GM12878 (cell line): ENCODE measurements around the gene RALGAPA1.
"Not testable (repeated sequence)": the region's sequence is repeated elsewhere in the genome, so short reads cannot be mapped to it uniquely, and the experiment has no call there.

Experiments
- IKZF2 ChIP-seq, 2 experiments: fragments of 450-650 bp; IDR thresholded peaks; 2 replicates each; pipeline ENCODE4 v1.6.1; 2017; ENCODE audit warnings: mild to moderate bottlenecking in 2 of 2, moderate library complexity in 2 of 2
- POLR2A ChIP-seq: IDR thresholded peaks from 2 replicates; pipeline ENCODE4 v1.6.1; 2011; ENCODE audit warnings: low read depth, mild to moderate bottlenecking, low read length
- POLR2AphosphoS5 ChIP-seq: IDR thresholded peaks from 2 replicates; pipeline ENCODE4 v1.6.1; 2011; ENCODE audit warnings: mild to moderate bottlenecking, low read length, inconsistent platforms
- TF ChIP-seq, protein P1 (sequence below): fragments of 450-650 bp; IDR thresholded peaks from 2 replicates; pipeline ENCODE4 v1.6.1; 2017; ENCODE audit warnings: mild to moderate bottlenecking, moderate library complexity
- TF ChIP-seq, protein P2 (sequence below): IDR thresholded peaks from 2 replicates; pipeline ENCODE4 v1.6.1; 2012; ENCODE audit warnings: improper control_type of control experiment, low read depth, low read length; ENCODE audit not compliant: insufficient replicate concordance

DNA sequence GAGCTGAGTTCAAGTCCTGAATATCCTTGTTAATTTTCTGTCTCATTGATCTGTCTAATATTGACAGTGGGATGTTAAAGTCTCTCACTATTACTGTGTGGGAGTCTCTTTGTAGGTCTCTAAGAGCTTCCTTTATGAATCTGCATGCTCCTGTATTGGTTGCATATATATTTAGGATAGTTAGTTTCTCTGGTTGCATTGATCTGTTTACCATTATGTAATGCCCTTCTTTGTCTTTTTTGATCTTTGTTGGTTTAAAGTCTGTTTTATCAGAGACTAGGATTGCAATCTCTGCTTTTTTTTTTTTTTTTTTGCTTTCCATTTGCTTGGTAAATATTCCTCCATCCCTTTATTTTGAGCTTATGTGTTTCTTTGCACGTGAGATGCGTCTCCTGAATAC lies 32.6 kb upstream of the RALGAPA1 start:
- not testable (repeated sequence) for TF ChIP-seq POLR2AphosphoS5; POLR2A; IKZF2 (IDR thresholded peaks at IDR 0.05)
- TF ChIP-seq, protein P1, sequence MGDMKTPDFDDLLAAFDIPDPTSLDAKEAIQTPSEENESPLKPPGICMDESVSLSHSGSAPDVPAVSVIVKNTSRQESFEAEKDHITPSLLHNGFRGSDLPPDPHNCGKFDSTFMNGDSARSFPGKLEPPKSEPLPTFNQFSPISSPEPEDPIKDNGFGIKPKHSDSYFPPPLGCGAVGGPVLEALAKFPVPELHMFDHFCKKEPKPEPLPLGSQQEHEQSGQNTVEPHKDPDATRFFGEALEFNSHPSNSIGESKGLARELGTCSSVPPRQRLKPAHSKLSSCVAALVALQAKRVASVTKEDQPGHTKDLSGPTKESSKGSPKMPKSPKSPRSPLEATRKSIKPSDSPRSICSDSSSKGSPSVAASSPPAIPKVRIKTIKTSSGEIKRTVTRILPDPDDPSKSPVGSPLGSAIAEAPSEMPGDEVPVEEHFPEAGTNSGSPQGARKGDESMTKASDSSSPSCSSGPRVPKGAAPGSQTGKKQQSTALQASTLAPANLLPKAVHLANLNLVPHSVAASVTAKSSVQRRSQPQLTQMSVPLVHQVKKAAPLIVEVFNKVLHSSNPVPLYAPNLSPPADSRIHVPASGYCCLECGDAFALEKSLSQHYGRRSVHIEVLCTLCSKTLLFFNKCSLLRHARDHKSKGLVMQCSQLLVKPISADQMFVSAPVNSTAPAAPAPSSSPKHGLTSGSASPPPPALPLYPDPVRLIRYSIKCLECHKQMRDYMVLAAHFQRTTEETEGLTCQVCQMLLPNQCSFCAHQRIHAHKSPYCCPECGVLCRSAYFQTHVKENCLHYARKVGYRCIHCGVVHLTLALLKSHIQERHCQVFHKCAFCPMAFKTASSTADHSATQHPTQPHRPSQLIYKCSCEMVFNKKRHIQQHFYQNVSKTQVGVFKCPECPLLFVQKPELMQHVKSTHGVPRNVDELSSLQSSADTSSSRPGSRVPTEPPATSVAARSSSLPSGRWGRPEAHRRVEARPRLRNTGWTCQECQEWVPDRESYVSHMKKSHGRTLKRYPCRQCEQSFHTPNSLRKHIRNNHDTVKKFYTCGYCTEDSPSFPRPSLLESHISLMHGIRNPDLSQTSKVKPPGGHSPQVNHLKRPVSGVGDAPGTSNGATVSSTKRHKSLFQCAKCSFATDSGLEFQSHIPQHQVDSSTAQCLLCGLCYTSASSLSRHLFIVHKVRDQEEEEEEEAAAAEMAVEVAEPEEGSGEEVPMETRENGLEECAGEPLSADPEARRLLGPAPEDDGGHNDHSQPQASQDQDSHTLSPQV, result not testable (repeated sequence)
- TF ChIP-seq, protein P2, sequence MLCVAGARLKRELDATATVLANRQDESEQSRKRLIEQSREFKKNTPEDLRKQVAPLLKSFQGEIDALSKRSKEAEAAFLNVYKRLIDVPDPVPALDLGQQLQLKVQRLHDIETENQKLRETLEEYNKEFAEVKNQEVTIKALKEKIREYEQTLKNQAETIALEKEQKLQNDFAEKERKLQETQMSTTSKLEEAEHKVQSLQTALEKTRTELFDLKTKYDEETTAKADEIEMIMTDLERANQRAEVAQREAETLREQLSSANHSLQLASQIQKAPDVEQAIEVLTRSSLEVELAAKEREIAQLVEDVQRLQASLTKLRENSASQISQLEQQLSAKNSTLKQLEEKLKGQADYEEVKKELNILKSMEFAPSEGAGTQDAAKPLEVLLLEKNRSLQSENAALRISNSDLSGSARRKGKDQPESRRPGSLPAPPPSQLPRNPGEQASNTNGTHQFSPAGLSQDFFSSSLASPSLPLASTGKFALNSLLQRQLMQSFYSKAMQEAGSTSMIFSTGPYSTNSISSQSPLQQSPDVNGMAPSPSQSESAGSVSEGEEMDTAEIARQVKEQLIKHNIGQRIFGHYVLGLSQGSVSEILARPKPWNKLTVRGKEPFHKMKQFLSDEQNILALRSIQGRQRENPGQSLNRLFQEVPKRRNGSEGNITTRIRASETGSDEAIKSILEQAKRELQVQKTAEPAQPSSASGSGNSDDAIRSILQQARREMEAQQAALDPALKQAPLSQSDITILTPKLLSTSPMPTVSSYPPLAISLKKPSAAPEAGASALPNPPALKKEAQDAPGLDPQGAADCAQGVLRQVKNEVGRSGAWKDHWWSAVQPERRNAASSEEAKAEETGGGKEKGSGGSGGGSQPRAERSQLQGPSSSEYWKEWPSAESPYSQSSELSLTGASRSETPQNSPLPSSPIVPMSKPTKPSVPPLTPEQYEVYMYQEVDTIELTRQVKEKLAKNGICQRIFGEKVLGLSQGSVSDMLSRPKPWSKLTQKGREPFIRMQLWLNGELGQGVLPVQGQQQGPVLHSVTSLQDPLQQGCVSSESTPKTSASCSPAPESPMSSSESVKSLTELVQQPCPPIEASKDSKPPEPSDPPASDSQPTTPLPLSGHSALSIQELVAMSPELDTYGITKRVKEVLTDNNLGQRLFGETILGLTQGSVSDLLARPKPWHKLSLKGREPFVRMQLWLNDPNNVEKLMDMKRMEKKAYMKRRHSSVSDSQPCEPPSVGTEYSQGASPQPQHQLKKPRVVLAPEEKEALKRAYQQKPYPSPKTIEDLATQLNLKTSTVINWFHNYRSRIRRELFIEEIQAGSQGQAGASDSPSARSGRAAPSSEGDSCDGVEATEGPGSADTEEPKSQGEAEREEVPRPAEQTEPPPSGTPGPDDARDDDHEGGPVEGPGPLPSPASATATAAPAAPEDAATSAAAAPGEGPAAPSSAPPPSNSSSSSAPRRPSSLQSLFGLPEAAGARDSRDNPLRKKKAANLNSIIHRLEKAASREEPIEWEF, result not testable (repeated sequence)
